T-helper 1 cell treated with Interleukin-12 subunit alpha and Interleukin-12 subunit beta and Interleukin-4 antibody, amounts not matched to agents 30 ng/mL and 1 ng/mL, for 36 hours (primary cell): Measurements from ENCODE around the gene SLC26A4. TPM values are rescaled to one million over a fixed set of nuclear protein-coding genes. Genes with fewer than 3 reads are reported as not detected.

Experiments
- intact Hi-C: fragments of 100-400 bp; cut with micrococcal nuclease; formaldehyde crosslinking; loops from one replicate; pipeline ENCODE4 v1.15.1; 2024
- total RNA-seq: library from RNA; stranded (reverse); gene quantifications from 2 replicates; pipeline ENCODE4 v1.2.3, GENCODE V29; 2022

The SLC26A4 gene
- total RNA-seq, 1 donor from 2014 or later: 17.8 TPM

GRCh38 chr7:107742678-107743566 is 82.3 kb downstream of the SLC26A4 start:
- intact Hi-C loops: loop anchor here (1.0 to 10.0 kb wide), 14 partner anchors 84 to 1458 kb away; partner anchors contain the start of genes BCAP29, COG5, DLD and DNAJB9

- intact Hi-C loops: loop anchor here (1.0 to 10.0 kb wide), 16 partner anchors 84 to 1458 kb away; partner anchors contain the start of genes BCAP29, CCDC71L, COG5 and DLD
Observed at GRCh38 chr7:107743567-107744344, 83.1 kb downstream of the SLC26A4 start, which contains the start of gene CBLL1. CBLL1 (plus strand) TSS chr7:107744142; CDS start chr7:107744164, 22 bp downstream.

GRCh38 chr7:107744345-107744750 is 83.7 kb downstream of the SLC26A4 start:
- intact Hi-C loops: loop anchor here (1.0 to 10.0 kb wide), 4 partner anchors 113 to 1398 kb away; partner anchors contain the start of genes CCDC71L and PRKAR2B

GRCh38 chr7:107746006-107746405 is 85.4 kb downstream of the SLC26A4 start:
- intact Hi-C loops: loop anchor here (10.0 kb wide), 1 partner anchor 701 kb away; the partner anchor contains the start of gene PRKAR2B

- intact Hi-C loops: no loop called here
Observed at GRCh38 chr7:107751113-107751512, 90.5 kb downstream of the SLC26A4 start.

- intact Hi-C loops: loop anchor here (1.0 kb wide), 1 partner anchor 120 kb away; no protein-coding TSS in a partner anchor
Observed at GRCh38 chr7:107754642-107755041, 94.0 kb downstream of the SLC26A4 start.

- intact Hi-C loops: no loop called here
Observed at GRCh38 chr7:107758667-107759066, 98.0 kb downstream of the SLC26A4 start.

- intact Hi-C loops: no loop called here
Observed at GRCh38 chr7:107767391-107767790, 106.8 kb downstream of the SLC26A4 start.

Other genes with a start within 250 kb of the SLC26A4 start
- gene GPR22, start 190.8 kb upstream of the SLC26A4 start, total RNA-seq: not detected in 2 replicates
- gene COG5, start 96.9 kb upstream of the SLC26A4 start, total RNA-seq: 42.7 and 47.8 TPM in 2 replicates
- 9.6 and 11.2 TPM in 2 replicates for gene DUS4L, start 96.9 kb upstream of the SLC26A4 start, total RNA-seq
- gene BCAP29, start 80.6 kb upstream of the SLC26A4 start, total RNA-seq: 51.4 and 58.8 TPM in 2 replicates
- gene CBLL1, start 83.3 kb downstream of the SLC26A4 start, total RNA-seq: 47.9 and 49.8 TPM in 2 replicates
- gene SLC26A3, start 142.4 kb downstream of the SLC26A4 start, total RNA-seq: not detected in 2 replicates
- 76.2 and 77.9 TPM in 2 replicates for gene DLD, start 230.4 kb downstream of the SLC26A4 start, total RNA-seq